ENCODE results near the gene BRINP3. TPM values are rescaled to one million over a fixed set of nuclear protein-coding genes. Genes with fewer than 3 reads are reported as not detected.

Gene BRINP3
- total RNA-seq, 2 donors from 2014 or later: 3.0 to 17.0 TPM

- H3K27me3 ChIP-seq (replicated peaks; ENCODE audit: insufficient read depth): no peaks in the 10 kb centered on the region
- TF ChIP-seq POLR2AphosphoS5 (IDR thresholded peaks at IDR 0.05): no peak
- TF ChIP-seq POLR2A (IDR thresholded peaks at IDR 0.05): no peak
- no peak for TF ChIP-seq CTCF (IDR thresholded peaks at IDR 0.05)
- H3K4me1 ChIP-seq (replicated peaks): no peaks in the 10 kb centered on the region
- no peak overlapping the region for H3K4me3 ChIP-seq
- no peaks in the 10 kb centered on the region for H3K36me3 ChIP-seq
- intact Hi-C loops (cut with DNase I): no loop called here
- no peaks in the 10 kb centered on the region for H3K9me3 ChIP-seq
- no peak for DNase-seq (ENCODE audit: low spot score)
- 2% methylated on average over 3 of the region's 3 CpGs for WGBS
- no peak overlapping the region for H3K27ac ChIP-seq
These were observed 284.1 kb downstream of the BRINP3 start for GRCh38 chr1:190193508-190194115.

GRCh38 chr1:190192627-190193026 lies 285.0 kb downstream of the BRINP3 start:
- 45% methylated on average over 2 of the region's 2 CpGs for WGBS
- TF ChIP-seq POLR2A (IDR thresholded peaks at IDR 0.05): no peak
- no peak for TF ChIP-seq POLR2AphosphoS5 (IDR thresholded peaks at IDR 0.05)
- no peak for TF ChIP-seq CTCF (IDR thresholded peaks at IDR 0.05)
- DNase-seq (ENCODE audit: low spot score): no peak
- H3K36me3 ChIP-seq: no peaks in the 10 kb centered on the region
- H3K27me3 ChIP-seq (replicated peaks; ENCODE audit: insufficient read depth): no peaks in the 10 kb centered on the region
- H3K9me3 ChIP-seq: no peaks in the 10 kb centered on the region
- intact Hi-C loops (cut with DNase I): no loop called here
- no peak overlapping the region for H3K4me3 ChIP-seq
- H3K4me1 ChIP-seq (replicated peaks): no peaks in the 10 kb centered on the region
- no peak overlapping the region for H3K27ac ChIP-seq

- H3K4me3 ChIP-seq: no peak overlapping the region
- WGBS: 68% methylated on average over 1 of the region's 1 CpG
These were observed 294.1 kb downstream of the BRINP3 start for GRCh38 chr1:190183588-190183987.

GRCh38 chr1:190179817-190180216 lies 297.8 kb downstream of the BRINP3 start:
- TF ChIP-seq CTCF (IDR thresholded peaks at IDR 0.05) (no peak), POLR2AphosphoS5 (IDR thresholded peaks at IDR 0.05) (no peak), POLR2A (IDR thresholded peaks at IDR 0.05) (no peak)
- WGBS: 29% methylated on average over 3 of the region's 3 CpGs
- H3K4me1 ChIP-seq (replicated peaks): no peaks in the 10 kb centered on the region
- no peaks in the 10 kb centered on the region for H3K36me3 ChIP-seq
- H3K9me3 ChIP-seq: no peaks in the 10 kb centered on the region
- no peak overlapping the region for H3K4me3 ChIP-seq
- intact Hi-C loops (cut with DNase I): no loop called here
- DNase-seq (ENCODE audit: low spot score): no peak
- H3K27ac ChIP-seq: no peak overlapping the region
- no peaks in the 10 kb centered on the region for H3K27me3 ChIP-seq (replicated peaks; ENCODE audit: insufficient read depth)

More at GRCh38 chr1:190183588-190183987, 294.1 kb downstream of the BRINP3 start:
- H3K4me1 ChIP-seq (replicated peaks): no peaks in the 10 kb centered on the region
- H3K27ac ChIP-seq: no peak overlapping the region
- intact Hi-C loops (cut with DNase I): no loop called here
- H3K27me3 ChIP-seq (replicated peaks; ENCODE audit: insufficient read depth): no peaks in the 10 kb centered on the region
- no peaks in the 10 kb centered on the region for H3K9me3 ChIP-seq
- no peaks in the 10 kb centered on the region for H3K36me3 ChIP-seq
- no peak for DNase-seq (ENCODE audit: low spot score)
- TF ChIP-seq POLR2A (IDR thresholded peaks at IDR 0.05) (no peak), CTCF (IDR thresholded peaks at IDR 0.05) (no peak), POLR2AphosphoS5 (IDR thresholded peaks at IDR 0.05) (no peak)

- TF ChIP-seq POLR2AphosphoS5 (IDR thresholded peaks at IDR 0.05) (no peak), POLR2A (IDR thresholded peaks at IDR 0.05) (no peak)
- 82% methylated on average over 2 of the region's 2 CpGs for WGBS
- Histone ChIP-seq H3K27ac (no peak overlapping the region), H3K4me3 (no peak overlapping the region), H3K27me3 (replicated peaks; ENCODE audit: insufficient read depth) (no peaks in the 10 kb centered on the region), H3K36me3 (no peaks in the 10 kb centered on the region), H3K9me3 (no peaks in the 10 kb centered on the region), H3K4me1 (replicated peaks) (no peaks in the 10 kb centered on the region)
- DNase-seq (ENCODE audit: low spot score): no peak
- intact Hi-C loops (cut with DNase I): no loop called here
These were observed 298.8 kb downstream of the BRINP3 start for GRCh38 chr1:190178827-190179226.
